Activated naive CD8-positive, alpha-beta T cell treated with anti-CD3 and anti-CD28 coated beads, Interleukin-2, amount 50 U/mL, for 24 hours (primary cell): ENCODE data around the gene ARSG.
"Not testable (repeated sequence)": the region's sequence is repeated elsewhere in the genome, so short reads cannot be mapped to it uniquely, and the experiment has no call there.

Experiments used
- ATAC-seq: fragments of 150-1000 bp; cut with Tn5 transposase; one replicate; pipeline ENCODE4 v1.10.0; 2021
- DNase-seq: peaks from one replicate; pipeline ENCODE4 v3.0.0; 2021
- H3K27ac Mint-ChIP-seq: one replicate; pipeline ENCODE4 v1.8.0; 2021; ENCODE audit warnings: mild to moderate bottlenecking, mixed read lengths
- H3K27me3 Mint-ChIP-seq: one replicate; pipeline ENCODE4 v1.8.0; 2021; ENCODE audit warnings: mixed read lengths
- H3K36me3 Mint-ChIP-seq: one replicate; pipeline ENCODE4 v1.8.0; 2021; ENCODE audit warnings: low read depth, mixed read lengths
- H3K4me1 Mint-ChIP-seq: one replicate; pipeline ENCODE4 v1.8.0; 2021; ENCODE audit warnings: mixed read lengths
- H3K4me3 Mint-ChIP-seq: one replicate; pipeline ENCODE4 v1.8.0; 2021; ENCODE audit warnings: mild to moderate bottlenecking, moderate library complexity, mixed read lengths
- H3K9me3 Mint-ChIP-seq: one replicate; pipeline ENCODE4 v1.8.0; 2021; ENCODE audit warnings: mixed read lengths

ARSG gene

GRCh38 chr17:68324654-68325336 lies 33.5 kb downstream of the ARSG start:
- no peaks in the 10 kb centered on the region for H3K36me3 Mint-ChIP-seq
- no peak overlapping the region for H3K27ac Mint-ChIP-seq
- H3K9me3 Mint-ChIP-seq, result no peaks in the 10 kb centered on the region
- H3K4me3 Mint-ChIP-seq, result no peak overlapping the region
- H3K4me1 Mint-ChIP-seq, result peaks cover 13% of the 10 kb centered on the region
- H3K27me3 Mint-ChIP-seq, result no peaks in the 10 kb centered on the region
- ATAC-seq (no peak), DNase-seq (no peak)

GRCh38 chr17:68325961-68326360 lies 34.7 kb downstream of the ARSG start:
- peaks cover 2% of the 10 kb centered on the region for H3K36me3 Mint-ChIP-seq
- peaks cover 5% of the 10 kb centered on the region for H3K9me3 Mint-ChIP-seq
- peaks cover 13% of the 10 kb centered on the region for H3K4me1 Mint-ChIP-seq
- no peak for ATAC-seq
- no peak overlapping the region for H3K4me3 Mint-ChIP-seq
- no peak overlapping the region for H3K27ac Mint-ChIP-seq
- no peak for DNase-seq
- H3K27me3 Mint-ChIP-seq, result no peaks in the 10 kb centered on the region

DNA sequence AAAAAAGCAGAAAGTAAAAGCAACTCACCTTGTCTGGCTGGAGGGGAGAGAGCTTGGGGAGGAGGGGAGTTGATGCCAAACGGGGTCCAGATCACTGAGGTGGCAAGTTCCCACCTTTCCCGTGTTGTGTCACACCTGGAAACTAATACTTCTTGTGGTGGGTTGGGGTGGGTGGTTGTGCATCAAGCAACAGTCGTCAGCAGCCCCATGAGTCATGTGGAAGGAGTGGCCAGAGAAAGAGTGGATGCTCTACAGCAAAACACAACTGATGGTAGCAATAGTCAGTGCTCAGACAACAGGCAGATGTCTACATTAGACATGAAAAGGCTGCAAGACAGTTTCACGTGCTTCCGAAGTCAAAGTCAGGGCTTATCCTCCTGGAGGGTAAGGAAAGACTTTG lies 35.4 kb downstream of the ARSG start:
- DNase-seq (peak; percentile 27), ATAC-seq (peak; percentile 88)
- H3K4me3 Mint-ChIP-seq, result no peak overlapping the region
- H3K9me3 Mint-ChIP-seq, result peaks cover 5% of the 10 kb centered on the region
- peaks cover 2% of the 10 kb centered on the region for H3K36me3 Mint-ChIP-seq
- no peaks in the 10 kb centered on the region for H3K27me3 Mint-ChIP-seq
- peaks cover 13% of the 10 kb centered on the region for H3K4me1 Mint-ChIP-seq
- H3K27ac Mint-ChIP-seq, result no peak overlapping the region

DNA sequence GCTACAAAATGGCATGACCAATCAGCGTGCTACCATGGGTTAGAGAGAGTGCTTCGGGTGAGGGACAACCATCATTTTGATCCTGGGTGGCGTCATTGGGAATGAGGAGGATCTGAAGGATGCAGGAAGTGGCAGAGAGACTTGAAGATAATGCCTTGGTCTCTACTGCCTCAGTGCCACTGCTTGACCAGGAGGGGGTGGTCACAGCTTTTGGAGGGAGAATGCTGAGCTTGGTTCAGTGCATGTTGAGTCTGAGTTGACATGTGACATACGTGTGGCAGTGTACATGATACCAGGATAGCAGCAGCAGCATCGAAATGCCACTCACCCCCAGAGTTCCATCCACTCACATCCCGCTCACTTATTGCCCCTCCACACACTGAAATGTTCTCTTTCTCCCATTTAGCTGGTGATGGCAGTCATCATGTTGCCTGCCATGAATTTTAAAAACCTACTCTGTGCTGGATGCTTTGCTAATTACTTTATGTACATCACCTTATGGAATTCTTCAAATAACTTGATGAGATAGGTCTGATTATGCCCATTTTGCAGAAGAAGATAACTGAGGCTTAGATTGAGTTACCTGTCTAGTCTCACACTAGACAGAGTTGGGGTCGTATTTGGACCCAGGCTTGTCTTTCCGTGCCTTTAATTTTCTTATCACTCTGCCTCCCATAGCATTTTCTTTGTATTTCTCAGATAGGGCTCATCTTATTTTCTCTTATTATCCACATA lies 36.7 kb downstream of the ARSG start:
- Mint-ChIP-seq H3K27ac (no peak overlapping the region), H3K9me3 (peaks cover 11% of the 10 kb centered on the region), H3K36me3 (peaks cover 2% of the 10 kb centered on the region), H3K4me3 (no peak overlapping the region), H3K27me3 (no peaks in the 10 kb centered on the region), H3K4me1 (peaks cover 13% of the 10 kb centered on the region)
- DNase-seq (no peak), ATAC-seq (no peak)

GRCh38 chr17:68328676-68329075 lies 37.4 kb downstream of the ARSG start:
- DNase-seq, result no peak
- no peak overlapping the region for H3K27ac Mint-ChIP-seq
- no peak for ATAC-seq
- peaks cover 11% of the 10 kb centered on the region for H3K9me3 Mint-ChIP-seq
- H3K27me3 Mint-ChIP-seq, result no peaks in the 10 kb centered on the region
- no peak overlapping the region for H3K4me3 Mint-ChIP-seq
- peaks cover 13% of the 10 kb centered on the region for H3K4me1 Mint-ChIP-seq
- peaks cover 2% of the 10 kb centered on the region for H3K36me3 Mint-ChIP-seq

DNA sequence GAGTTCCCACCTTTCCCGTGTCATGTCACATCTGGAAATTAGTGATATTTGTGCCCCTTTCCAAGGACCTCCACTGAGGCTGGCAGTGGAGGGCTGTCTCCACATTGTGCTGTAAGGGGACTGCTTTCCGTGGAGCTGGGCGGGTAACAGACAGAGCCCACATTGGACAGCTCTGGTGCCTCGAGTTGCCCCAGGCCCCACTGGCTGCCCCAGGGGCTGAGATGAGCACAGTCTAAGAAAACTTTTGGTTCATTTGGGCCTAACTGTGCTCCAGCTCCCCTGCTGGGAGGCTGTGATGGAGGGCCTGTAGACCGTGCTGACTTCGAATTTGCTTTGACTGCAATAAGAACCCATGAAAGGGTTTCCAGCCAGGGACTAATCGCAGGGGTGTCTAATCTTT lies 38.0 kb downstream of the ARSG start:
- H3K36me3 Mint-ChIP-seq, result peaks cover 2% of the 10 kb centered on the region
- no peak overlapping the region for H3K4me3 Mint-ChIP-seq
- no peak overlapping the region for H3K27ac Mint-ChIP-seq
- peaks cover 9% of the 10 kb centered on the region for H3K4me1 Mint-ChIP-seq
- H3K27me3 Mint-ChIP-seq, result no peaks in the 10 kb centered on the region
- ATAC-seq, result no peak
- DNase-seq, result no peak
- H3K9me3 Mint-ChIP-seq, result peaks cover 11% of the 10 kb centered on the region

DNA sequence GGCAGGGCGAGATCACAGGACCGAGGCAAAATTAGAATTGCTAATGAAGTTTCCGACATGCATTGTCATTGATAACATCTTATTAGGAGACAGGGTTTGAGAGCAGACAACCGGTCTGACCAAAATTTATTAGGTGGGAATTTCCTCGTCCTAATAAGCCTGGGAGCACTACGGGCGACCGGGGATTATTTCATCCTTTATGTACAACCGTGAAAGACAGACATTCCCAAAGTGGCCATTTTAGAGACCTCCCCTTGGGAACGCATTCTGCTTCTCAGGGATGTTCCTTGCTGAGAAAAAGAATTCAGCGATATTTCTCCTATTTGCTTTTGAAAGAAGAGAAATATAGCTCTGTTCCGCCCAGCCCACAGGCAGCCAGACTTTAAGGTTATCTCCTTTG lies 40.6 kb downstream of the ARSG start:
- not testable (repeated sequence) for H3K4me3 Mint-ChIP-seq, DNase-seq, ATAC-seq, H3K27ac Mint-ChIP-seq, H3K27me3 Mint-ChIP-seq, H3K4me1 Mint-ChIP-seq, H3K36me3 Mint-ChIP-seq
- H3K9me3 Mint-ChIP-seq, result peaks cover 11% of the 10 kb centered on the region

- DNase-seq, result no peak
- H3K4me1 Mint-ChIP-seq, result no peaks in the 10 kb centered on the region
- H3K36me3 Mint-ChIP-seq, result peaks cover 2% of the 10 kb centered on the region
- H3K27ac Mint-ChIP-seq, result no peak overlapping the region
- no peaks in the 10 kb centered on the region for H3K27me3 Mint-ChIP-seq
- peaks cover 11% of the 10 kb centered on the region for H3K9me3 Mint-ChIP-seq
- H3K4me3 Mint-ChIP-seq, result no peak overlapping the region
- no peak for ATAC-seq
Measured at GRCh38 chr17:68334393-68334792, 43.1 kb downstream of the ARSG start.

GRCh38 chr17:68341482-68341881 lies 50.2 kb downstream of the ARSG start:
- H3K27ac Mint-ChIP-seq, result no peak overlapping the region
- H3K4me3 Mint-ChIP-seq, result no peak overlapping the region
- no peak for ATAC-seq
- H3K9me3 Mint-ChIP-seq, result no peaks in the 10 kb centered on the region
- DNase-seq, result no peak
- no peaks in the 10 kb centered on the region for H3K27me3 Mint-ChIP-seq
- H3K36me3 Mint-ChIP-seq, result no peaks in the 10 kb centered on the region
- H3K4me1 Mint-ChIP-seq, result peaks cover 26% of the 10 kb centered on the region

DNA sequence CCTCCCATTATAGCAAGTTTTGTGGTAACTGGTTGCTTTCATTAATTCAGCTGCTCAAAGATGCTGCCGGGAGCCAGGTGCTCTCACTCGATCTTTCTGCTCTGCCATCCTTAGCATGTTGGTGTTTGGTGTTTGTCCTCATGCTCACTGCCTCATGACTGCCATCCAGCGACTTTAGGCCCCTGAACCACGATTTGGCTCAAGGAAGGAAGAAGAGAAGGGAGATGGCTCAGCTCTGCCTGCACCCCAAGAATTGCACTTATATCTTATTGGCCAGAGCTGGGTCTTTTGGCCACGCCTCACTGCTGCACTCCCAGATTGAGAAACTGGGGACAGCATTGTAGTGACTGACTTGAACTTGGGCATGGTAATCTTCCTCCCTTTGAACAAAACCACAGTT lies 52.7 kb downstream of the ARSG start:
- H3K27ac Mint-ChIP-seq, result peak overlapping the region; percentile 74
- ATAC-seq (no peak), DNase-seq (no peak)
- peaks cover 9% of the 10 kb centered on the region for H3K36me3 Mint-ChIP-seq
- H3K4me3 Mint-ChIP-seq, result no peak overlapping the region
- peaks cover 49% of the 10 kb centered on the region for H3K4me1 Mint-ChIP-seq
- no peaks in the 10 kb centered on the region for H3K9me3 Mint-ChIP-seq
- no peaks in the 10 kb centered on the region for H3K27me3 Mint-ChIP-seq

DNA sequence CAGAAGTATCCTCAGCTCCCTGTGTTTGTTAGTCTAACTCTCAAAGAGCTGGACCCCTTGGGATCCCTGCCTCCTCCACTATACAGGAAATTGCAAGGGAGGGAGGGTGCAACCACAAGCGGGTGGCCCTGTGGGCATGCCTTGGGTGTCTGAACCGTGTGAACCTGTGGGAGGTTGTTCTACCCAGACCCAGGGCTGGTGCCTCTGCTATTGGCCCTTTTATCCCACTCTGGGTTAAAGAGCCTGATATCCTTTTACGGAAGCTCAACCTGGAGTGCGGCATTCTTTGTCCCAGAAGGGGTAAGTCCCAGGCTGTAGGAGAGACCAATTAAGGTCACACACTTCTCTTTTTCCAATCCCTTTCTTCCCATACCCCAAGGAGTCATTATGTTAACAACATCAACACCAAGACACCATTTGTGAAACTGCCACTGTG lies 53.4 kb downstream of the ARSG start:
- DNase-seq, result peak; percentile 28
- Mint-ChIP-seq H3K4me3 (no peak overlapping the region), H3K27me3 (no peaks in the 10 kb centered on the region), H3K27ac (peak overlapping the region; percentile 74), H3K9me3 (no peaks in the 10 kb centered on the region), H3K4me1 (peaks cover 56% of the 10 kb centered on the region), H3K36me3 (peaks cover 9% of the 10 kb centered on the region)
- peak; percentile 47 for ATAC-seq

DNA sequence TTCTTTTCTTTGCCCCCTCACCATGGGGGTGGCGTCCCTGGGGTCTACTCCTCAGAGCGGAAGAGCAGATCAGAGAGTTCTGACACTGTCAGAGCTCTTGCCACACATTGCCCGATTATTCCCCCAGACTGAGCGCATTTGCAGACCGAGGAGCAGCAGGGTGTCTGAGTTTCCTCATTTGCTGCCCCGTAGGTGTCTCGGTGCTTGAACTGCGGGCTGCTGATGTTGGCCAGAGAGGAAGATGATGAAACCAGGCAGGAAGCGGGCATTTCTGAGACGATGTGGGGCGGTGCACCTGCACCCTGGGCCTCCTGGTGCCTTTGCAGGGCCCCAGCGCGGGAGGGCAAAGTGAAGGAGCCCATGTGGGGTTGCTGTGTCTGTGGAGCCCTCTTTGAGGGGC lies 55.2 kb downstream of the ARSG start:
- H3K36me3 Mint-ChIP-seq, result peaks cover 9% of the 10 kb centered on the region
- ATAC-seq (peak; percentile 84), DNase-seq (peak; percentile 75)
- peak overlapping the region; percentile 65 for H3K4me3 Mint-ChIP-seq
- no peaks in the 10 kb centered on the region for H3K27me3 Mint-ChIP-seq
- H3K9me3 Mint-ChIP-seq, result no peaks in the 10 kb centered on the region
- peaks cover 60% of the 10 kb centered on the region for H3K4me1 Mint-ChIP-seq
- peak overlapping the region; percentile 94 for H3K27ac Mint-ChIP-seq

- no peak for ATAC-seq
- H3K27ac Mint-ChIP-seq, result peak overlapping the region; percentile 94
Measured at GRCh38 chr17:68347380-68347779, 56.1 kb downstream of the ARSG start.

GRCh38 chr17:68349157-68349556 lies 57.9 kb downstream of the ARSG start:
- H3K27ac Mint-ChIP-seq, result no peak overlapping the region
- H3K9me3 Mint-ChIP-seq, result no peaks in the 10 kb centered on the region
- peaks cover 11% of the 10 kb centered on the region for H3K36me3 Mint-ChIP-seq
- H3K4me3 Mint-ChIP-seq, result no peak overlapping the region
- H3K4me1 Mint-ChIP-seq, result peaks cover 73% of the 10 kb centered on the region
- ATAC-seq, result peak; percentile 34
- DNase-seq, result no peak
- no peaks in the 10 kb centered on the region for H3K27me3 Mint-ChIP-seq

More at GRCh38 chr17:68347380-68347779, 56.1 kb downstream of the ARSG start:
- no peak for DNase-seq
- Mint-ChIP-seq H3K9me3 (no peaks in the 10 kb centered on the region), H3K27me3 (no peaks in the 10 kb centered on the region), H3K36me3 (peaks cover 11% of the 10 kb centered on the region), H3K4me1 (peaks cover 68% of the 10 kb centered on the region), H3K4me3 (peak overlapping the region; percentile 65)

DNA sequence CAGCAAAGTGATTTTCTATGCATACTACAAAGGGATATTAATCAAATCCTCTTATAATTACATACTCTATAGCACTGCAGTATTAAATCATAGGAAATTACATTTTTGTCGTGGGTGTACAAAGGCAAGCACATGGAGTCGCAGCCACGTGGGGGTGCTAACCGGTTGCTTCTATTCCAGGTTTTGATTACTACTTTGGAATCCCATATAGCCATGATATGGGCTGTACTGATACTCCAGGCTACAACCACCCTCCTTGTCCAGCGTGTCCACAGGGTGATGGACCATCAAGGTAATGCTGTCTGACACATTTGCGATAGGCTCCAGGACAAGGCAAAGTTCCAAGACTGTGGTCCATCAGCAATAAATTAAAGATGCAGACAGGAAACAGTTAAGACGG lies 60.1 kb downstream of the ARSG start:
- no peak for DNase-seq
- Mint-ChIP-seq H3K36me3 (peaks cover 14% of the 10 kb centered on the region), H3K27me3 (no peaks in the 10 kb centered on the region), H3K27ac (no peak overlapping the region), H3K4me3 (no peak overlapping the region), H3K4me1 (peaks cover 75% of the 10 kb centered on the region), H3K9me3 (no peaks in the 10 kb centered on the region)
- no peak for ATAC-seq
